DOHH2 (cell line): ENCODE data around the gene SLC19A1.
"Not testable (repeated sequence)": the region's sequence is repeated elsewhere in the genome, so short reads cannot be mapped to it uniquely, and the experiment has no call there.

Experiments used
- H3F3A ChIP-seq: fragments of 200-600 bp; sonication (generic), shearing (Covaris generic); 2 replicates; pipeline ENCODE4 v1.6.0; 2016; ENCODE audit warnings: antibody characterized with exemption, mild to moderate bottlenecking; ENCODE audit not compliant: control insufficient read depth, insufficient read depth
- H3K27ac ChIP-seq: fragments of 200-600 bp; sonication (generic); 2 replicates; pipeline ENCODE4 v1.5.1; 2014; ENCODE audit warnings: low read depth, mild to moderate bottlenecking, low read length, moderate library complexity
- H3K27me3 ChIP-seq: fragments of 200-600 bp; sonication (generic); 2 replicates; pipeline ENCODE4 v1.6.1; 2014; ENCODE audit warnings: mild to moderate bottlenecking, low read length, mixed read lengths; ENCODE audit not compliant: control insufficient read depth
- H3K36me3 ChIP-seq: fragments of 200-600 bp; sonication (generic); 2 replicates; pipeline ENCODE4 v1.6.1; 2014; ENCODE audit warnings: mild to moderate bottlenecking, low read length, moderate library complexity, mixed read lengths; ENCODE audit not compliant: control insufficient read depth
- H3K4me1 ChIP-seq: fragments of 200-600 bp; sonication (generic); 2 replicates; pipeline ENCODE4 v1.6.1; 2014; ENCODE audit warnings: mild to moderate bottlenecking, low read length, mixed read lengths; ENCODE audit not compliant: control insufficient read depth
- H3K4me2 ChIP-seq: fragments of 200-600 bp; sonication (generic); 2 replicates; pipeline ENCODE4 v1.6.0; 2014; ENCODE audit warnings: mild to moderate bottlenecking, low read length, moderate library complexity
- H3K4me3 ChIP-seq: fragments of 200-600 bp; sonication (generic); 2 replicates; pipeline ENCODE4 v1.5.1; 2014; ENCODE audit warnings: mild to moderate bottlenecking, low read length, mixed read lengths
- H3K79me2 ChIP-seq: fragments of 200-600 bp; sonication (generic); 2 replicates; pipeline ENCODE4 v1.6.1; 2014; ENCODE audit warnings: mild to moderate bottlenecking, low read length, mixed read lengths; ENCODE audit not compliant: control insufficient read depth
- H3K9me2 ChIP-seq: fragments of 200-600 bp; sonication (generic); replicated peaks from 2 replicates; pipeline ENCODE4 v1.6.1; 2014; ENCODE audit warnings: mild to moderate bottlenecking, low read length, mixed read lengths; ENCODE audit not compliant: control insufficient read depth
- H3K9me3 ChIP-seq: fragments of 200-600 bp; sonication (generic); 2 replicates; pipeline ENCODE4 v1.6.1; 2014; ENCODE audit warnings: antibody characterized with exemption, low read length, mixed read lengths; ENCODE audit not compliant: control insufficient read depth, insufficient read depth
- H4K20me1 ChIP-seq: fragments of 200-600 bp; sonication (generic); 2 replicates; pipeline ENCODE4 v1.6.0; 2014; ENCODE audit warnings: low read depth, mild to moderate bottlenecking, antibody characterized with exemption, low read length, moderate library complexity; ENCODE audit not compliant: control insufficient read depth, insufficient read depth
- EZH2phosphoT487 ChIP-seq: fragments of 200-600 bp; sonication (generic); IDR thresholded peaks from 2 replicates; pipeline ENCODE4 v1.6.1; 2017; ENCODE audit warnings: borderline replicate concordance, mild to moderate bottlenecking, antibody characterized with exemption, low read length, moderate library complexity, mixed read lengths
- TF ChIP-seq, protein P1 (sequence below): fragments of 200-600 bp; sonication (generic); IDR thresholded peaks from one replicate; pipeline ENCODE4 v1.5.1; 2014; ENCODE audit warnings: antibody characterized with exemption, mild to moderate bottlenecking, low read depth, low read length; ENCODE audit not compliant: poor library complexity, severe bottlenecking

Gene SLC19A1

DNA sequence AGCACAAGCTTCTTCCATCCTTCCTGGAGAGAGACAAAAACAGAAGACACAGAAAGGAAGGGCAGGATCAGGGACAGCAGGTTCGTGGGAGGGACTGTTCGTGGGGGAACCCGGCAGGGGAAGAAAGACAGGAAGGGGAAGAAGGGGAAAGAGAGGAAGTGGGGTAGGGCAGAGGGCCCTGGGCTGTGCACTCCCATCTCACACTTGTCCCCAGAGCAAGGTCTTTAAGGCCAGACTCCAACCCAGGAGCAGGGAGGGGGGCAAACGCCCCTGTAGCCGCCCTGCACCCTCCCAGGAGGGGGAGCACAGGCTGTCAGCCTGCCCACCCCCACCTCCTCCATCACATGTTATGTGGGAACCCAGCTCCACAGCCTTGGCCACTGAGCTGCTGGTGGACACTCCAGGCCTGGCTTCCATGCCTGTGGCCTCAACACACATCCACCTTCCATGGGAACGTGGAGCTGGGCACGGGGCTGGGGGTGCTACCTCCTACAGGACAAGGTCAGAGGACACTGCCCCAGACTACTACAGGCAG is 9.3 kb downstream of the SLC19A1 start:
- no peaks in the 10 kb centered on the region for H3K9me2 ChIP-seq
- H4K20me1 ChIP-seq = no peaks in the 10 kb centered on the region
- H3K4me3 ChIP-seq = no peak overlapping the region
- no peak overlapping the region for H3K4me2 ChIP-seq
- TF ChIP-seq, protein P1, sequence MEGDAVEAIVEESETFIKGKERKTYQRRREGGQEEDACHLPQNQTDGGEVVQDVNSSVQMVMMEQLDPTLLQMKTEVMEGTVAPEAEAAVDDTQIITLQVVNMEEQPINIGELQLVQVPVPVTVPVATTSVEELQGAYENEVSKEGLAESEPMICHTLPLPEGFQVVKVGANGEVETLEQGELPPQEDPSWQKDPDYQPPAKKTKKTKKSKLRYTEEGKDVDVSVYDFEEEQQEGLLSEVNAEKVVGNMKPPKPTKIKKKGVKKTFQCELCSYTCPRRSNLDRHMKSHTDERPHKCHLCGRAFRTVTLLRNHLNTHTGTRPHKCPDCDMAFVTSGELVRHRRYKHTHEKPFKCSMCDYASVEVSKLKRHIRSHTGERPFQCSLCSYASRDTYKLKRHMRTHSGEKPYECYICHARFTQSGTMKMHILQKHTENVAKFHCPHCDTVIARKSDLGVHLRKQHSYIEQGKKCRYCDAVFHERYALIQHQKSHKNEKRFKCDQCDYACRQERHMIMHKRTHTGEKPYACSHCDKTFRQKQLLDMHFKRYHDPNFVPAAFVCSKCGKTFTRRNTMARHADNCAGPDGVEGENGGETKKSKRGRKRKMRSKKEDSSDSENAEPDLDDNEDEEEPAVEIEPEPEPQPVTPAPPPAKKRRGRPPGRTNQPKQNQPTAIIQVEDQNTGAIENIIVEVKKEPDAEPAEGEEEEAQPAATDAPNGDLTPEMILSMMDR = no peak
- no peak for TF ChIP-seq EZH2phosphoT487
- peaks cover 80% of the 10 kb centered on the region for H3K36me3 ChIP-seq
- peaks cover 38% of the 10 kb centered on the region for H3K79me2 ChIP-seq
- H3K27ac ChIP-seq = no peak overlapping the region
- H3F3A ChIP-seq = no peaks in the 10 kb centered on the region
- H3K9me3 ChIP-seq = no peaks in the 10 kb centered on the region
- peaks cover 12% of the 10 kb centered on the region for H3K4me1 ChIP-seq
- no peaks in the 10 kb centered on the region for H3K27me3 ChIP-seq

DNA sequence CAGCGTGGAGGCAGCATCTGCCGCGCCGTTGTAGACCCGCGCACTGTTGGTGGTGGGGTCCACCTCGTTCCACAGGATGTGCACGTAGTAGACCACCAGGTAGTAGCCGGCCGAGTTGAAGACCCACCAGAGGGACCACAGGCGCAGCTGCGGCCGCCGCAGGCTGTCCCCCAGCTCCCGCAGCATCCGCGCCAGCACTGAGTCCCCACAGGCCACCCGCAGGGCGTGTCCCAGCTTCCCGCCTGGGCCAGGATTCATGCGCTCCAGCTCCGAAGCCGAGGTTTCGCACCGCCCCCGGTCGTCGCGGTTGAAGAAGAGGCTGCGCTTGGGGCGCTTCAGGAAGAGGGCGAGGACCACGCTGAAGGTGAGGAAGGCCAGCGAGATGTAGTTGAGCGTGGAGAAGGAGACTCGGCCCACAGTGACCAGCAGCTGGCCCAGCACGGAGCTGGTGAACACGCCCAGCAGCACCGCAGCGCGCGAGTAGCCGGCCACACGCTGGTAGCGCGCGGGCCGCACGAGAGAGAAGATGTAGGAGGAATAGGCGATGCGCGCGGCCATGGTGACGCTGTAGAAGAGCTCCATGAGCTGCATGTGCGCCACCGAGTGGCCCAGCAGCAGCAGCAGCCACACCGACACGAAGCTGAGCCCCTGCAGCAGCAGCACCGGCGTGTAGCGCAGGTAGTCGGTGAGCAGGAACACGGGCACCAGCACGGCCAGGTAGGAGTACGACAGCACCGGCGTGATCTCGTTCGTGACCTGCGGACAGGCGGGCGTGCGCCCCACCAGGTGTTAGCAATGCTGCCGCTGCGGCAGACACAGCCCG is 10.6 kb downstream of the SLC19A1 start:
- no peaks in the 10 kb centered on the region for H4K20me1 ChIP-seq
- no peaks in the 10 kb centered on the region for H3F3A ChIP-seq
- H3K36me3 ChIP-seq = peaks cover 82% of the 10 kb centered on the region
- H3K4me3 ChIP-seq = no peak overlapping the region
- H3K27ac ChIP-seq = no peak overlapping the region
- H3K9me2 ChIP-seq = no peaks in the 10 kb centered on the region
- peaks cover 31% of the 10 kb centered on the region for H3K79me2 ChIP-seq
- H3K4me1 ChIP-seq = peaks cover 12% of the 10 kb centered on the region
- no peaks in the 10 kb centered on the region for H3K27me3 ChIP-seq
- TF ChIP-seq, protein P1 = no peak
- no peak overlapping the region for H3K4me2 ChIP-seq
- no peaks in the 10 kb centered on the region for H3K9me3 ChIP-seq

DNA sequence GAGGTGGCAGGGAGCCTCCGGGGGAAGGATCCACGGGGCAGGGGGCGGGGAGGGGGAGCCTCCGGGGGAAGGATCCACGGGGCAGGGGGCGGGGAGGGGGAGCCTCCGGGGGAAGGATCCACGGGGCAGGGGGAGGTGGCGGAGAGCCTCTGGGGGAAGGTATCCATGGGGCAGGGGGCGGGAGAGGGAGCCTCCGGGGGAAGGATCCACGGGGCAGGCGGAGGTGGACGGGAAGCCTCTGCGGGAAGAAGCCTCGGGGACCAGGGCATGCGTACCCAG is 11.2 kb downstream of the SLC19A1 start:
- not testable (repeated sequence) for H3K4me3 ChIP-seq, H3K27ac ChIP-seq, H3K9me2 ChIP-seq, H4K20me1 ChIP-seq, H3K27me3 ChIP-seq, H3K9me3 ChIP-seq, H3K4me2 ChIP-seq, H3F3A ChIP-seq
- Histone ChIP-seq H3K79me2 (peaks cover 26% of the 10 kb centered on the region), H3K36me3 (peaks cover 81% of the 10 kb centered on the region), H3K4me1 (peaks cover 12% of the 10 kb centered on the region)

DNA sequence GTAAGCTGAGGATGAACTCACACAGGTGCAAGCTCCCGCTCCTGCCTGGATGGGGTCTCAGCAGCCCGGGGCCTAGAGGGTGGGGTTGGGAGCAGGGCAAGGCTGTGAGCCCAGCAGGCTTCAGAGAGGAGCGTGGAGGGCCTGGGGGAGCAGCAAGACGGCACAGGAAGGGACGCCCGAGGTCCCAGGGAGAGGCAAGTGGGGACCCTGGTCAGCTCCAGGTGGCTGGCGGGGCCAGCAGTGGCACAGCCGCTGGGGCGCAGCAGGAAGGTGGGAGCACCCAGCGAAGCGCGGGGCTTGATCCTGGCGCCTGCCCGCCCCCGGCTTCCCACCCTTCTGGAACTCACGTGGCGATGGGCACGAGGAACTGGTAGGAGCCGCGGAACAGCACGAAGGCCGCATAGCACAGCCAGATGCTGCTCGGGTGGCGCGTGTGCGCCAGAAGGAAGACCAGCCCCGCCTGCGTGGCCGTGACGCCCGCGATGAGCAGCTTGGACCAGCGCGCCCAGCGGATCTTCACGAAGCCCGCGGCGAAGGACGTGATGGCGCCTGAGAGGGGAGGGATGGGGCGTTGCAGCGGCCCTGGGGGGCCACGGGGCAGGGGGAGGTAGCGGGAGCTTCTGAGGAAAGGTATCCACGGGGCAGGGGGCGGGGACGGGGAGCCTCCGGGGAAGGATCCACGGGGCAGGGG is 11.7 kb downstream of the SLC19A1 start:
- no peak for TF ChIP-seq EZH2phosphoT487
- TF ChIP-seq, protein P1 = no peak
- Histone ChIP-seq H3K9me2 (no peaks in the 10 kb centered on the region), H3K27me3 (no peaks in the 10 kb centered on the region), H3F3A (no peaks in the 10 kb centered on the region), H3K4me3 (no peak overlapping the region), H3K9me3 (no peaks in the 10 kb centered on the region), H3K79me2 (peaks cover 21% of the 10 kb centered on the region), H4K20me1 (no peaks in the 10 kb centered on the region), H3K4me2 (no peak overlapping the region), H3K27ac (no peak overlapping the region), H3K36me3 (peaks cover 83% of the 10 kb centered on the region), H3K4me1 (peaks cover 12% of the 10 kb centered on the region)
